Osteoblast (primary cell): ENCODE data around the gene RAD51D. TPM values are rescaled to one million over a fixed set of nuclear protein-coding genes. Genes with fewer than 3 reads are reported as not detected.

Source experiments
- DNase-seq: peaks from one replicate; pipeline ENCODE4 v3.0.0; 2011; ENCODE audit warnings: low spot score, mixed read lengths; ENCODE audit not compliant: insufficient read length; ENCODE audit errors: missing footprints
- H2AFZ ChIP-seq: 2 replicates; pipeline ENCODE4 v1.6.0; 2011; ENCODE audit warnings: mild to moderate bottlenecking, low read length
- H3K27ac ChIP-seq: 2 replicates; pipeline ENCODE4 v1.5.1; 2011; ENCODE audit warnings: mild to moderate bottlenecking, low read depth, low read length, moderate library complexity
- H3K27me3 ChIP-seq: 2 replicates; pipeline ENCODE4 v1.6.0; 2012; ENCODE audit warnings: mild to moderate bottlenecking, control low read depth, inconsistent platforms, low read length, moderate library complexity; ENCODE audit not compliant: insufficient read depth
- H3K36me3 ChIP-seq: 2 replicates; pipeline ENCODE4 v1.5.1; 2011; ENCODE audit warnings: mild to moderate bottlenecking, low read length, control low read depth, moderate library complexity; ENCODE audit not compliant: insufficient read depth
- H3K4me1 ChIP-seq: 2 replicates; pipeline ENCODE4 v1.5.1; 2011; ENCODE audit warnings: mild to moderate bottlenecking, low read length, control low read depth, moderate library complexity; ENCODE audit not compliant: insufficient read depth
- H3K4me2 ChIP-seq: 2 replicates; pipeline ENCODE4 v1.6.0; 2011; ENCODE audit warnings: mild to moderate bottlenecking, low read length; ENCODE audit not compliant: insufficient read depth
- H3K4me3 ChIP-seq: fragments of 200-600 bp; sonication (generic); 3 replicates; pipeline ENCODE4 v1.5.1; 2012; ENCODE audit warnings: mild to moderate bottlenecking, low read length, inconsistent platforms; ENCODE audit not compliant: insufficient read depth
- H3K79me2 ChIP-seq: 2 replicates; pipeline ENCODE4 v1.6.0; 2012; ENCODE audit warnings: mild to moderate bottlenecking, low read length, control low read depth, inconsistent platforms; ENCODE audit not compliant: insufficient read depth
- H3K9me3 ChIP-seq: 2 replicates; pipeline ENCODE4 v1.5.1; 2011; ENCODE audit warnings: low read depth, low read length, control low read depth
- H4K20me1 ChIP-seq: 2 replicates; pipeline ENCODE4 v1.6.0; 2012; ENCODE audit warnings: mild to moderate bottlenecking, low read length, control low read depth; ENCODE audit not compliant: insufficient read depth
- total RNA-seq: library from RNA; depleted of rRNA; stranded (reverse); fragments of >200 nt; gene quantifications from 2 replicates; pipeline ENCODE4 v1.2.3, GENCODE V29; 2012
- TF ChIP-seq, protein P1 (sequence below): IDR thresholded peaks from 2 replicates; pipeline ENCODE4 v1.5.1; 2011; ENCODE audit warnings: mild to moderate bottlenecking, low read depth, low read length, moderate library complexity; ENCODE audit errors: extremely low read depth

RAD51D gene
- total RNA-seq, 1 donor = 14.8 TPM

DNA sequence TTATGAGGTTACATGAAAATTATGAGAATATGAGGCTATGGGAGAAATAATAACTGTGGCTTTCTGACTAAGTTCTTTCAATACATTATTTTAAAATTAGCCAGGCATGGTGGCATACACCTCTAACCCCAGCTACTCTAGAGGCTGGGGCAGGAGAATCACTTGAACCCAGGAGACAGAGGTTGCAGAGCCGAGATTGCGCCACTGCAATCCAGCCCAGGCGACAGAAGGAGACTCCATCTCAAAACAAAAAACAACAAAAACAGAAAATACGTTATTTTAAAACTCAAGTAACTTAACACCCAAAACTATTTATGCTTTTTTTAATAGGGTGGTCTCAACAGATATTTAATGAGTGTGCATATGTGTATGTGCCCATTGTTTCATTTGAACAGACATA is 53.8 kb downstream of the RAD51D start:
- Histone ChIP-seq H3K4me2 (no peak overlapping the region), H3K4me1 (peaks cover 41% of the 10 kb centered on the region), H4K20me1 (peaks cover 4% of the 10 kb centered on the region), H3K4me3 (no peak overlapping the region), H2AFZ (no peak overlapping the region), H3K9me3 (no peaks in the 10 kb centered on the region), H3K27me3 (no peaks in the 10 kb centered on the region), H3K36me3 (no peaks in the 10 kb centered on the region), H3K27ac (no peak overlapping the region), H3K79me2 (peaks cover 63% of the 10 kb centered on the region)
- no peak for DNase-seq
- TF ChIP-seq, protein P1, sequence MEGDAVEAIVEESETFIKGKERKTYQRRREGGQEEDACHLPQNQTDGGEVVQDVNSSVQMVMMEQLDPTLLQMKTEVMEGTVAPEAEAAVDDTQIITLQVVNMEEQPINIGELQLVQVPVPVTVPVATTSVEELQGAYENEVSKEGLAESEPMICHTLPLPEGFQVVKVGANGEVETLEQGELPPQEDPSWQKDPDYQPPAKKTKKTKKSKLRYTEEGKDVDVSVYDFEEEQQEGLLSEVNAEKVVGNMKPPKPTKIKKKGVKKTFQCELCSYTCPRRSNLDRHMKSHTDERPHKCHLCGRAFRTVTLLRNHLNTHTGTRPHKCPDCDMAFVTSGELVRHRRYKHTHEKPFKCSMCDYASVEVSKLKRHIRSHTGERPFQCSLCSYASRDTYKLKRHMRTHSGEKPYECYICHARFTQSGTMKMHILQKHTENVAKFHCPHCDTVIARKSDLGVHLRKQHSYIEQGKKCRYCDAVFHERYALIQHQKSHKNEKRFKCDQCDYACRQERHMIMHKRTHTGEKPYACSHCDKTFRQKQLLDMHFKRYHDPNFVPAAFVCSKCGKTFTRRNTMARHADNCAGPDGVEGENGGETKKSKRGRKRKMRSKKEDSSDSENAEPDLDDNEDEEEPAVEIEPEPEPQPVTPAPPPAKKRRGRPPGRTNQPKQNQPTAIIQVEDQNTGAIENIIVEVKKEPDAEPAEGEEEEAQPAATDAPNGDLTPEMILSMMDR = no peak

DNA sequence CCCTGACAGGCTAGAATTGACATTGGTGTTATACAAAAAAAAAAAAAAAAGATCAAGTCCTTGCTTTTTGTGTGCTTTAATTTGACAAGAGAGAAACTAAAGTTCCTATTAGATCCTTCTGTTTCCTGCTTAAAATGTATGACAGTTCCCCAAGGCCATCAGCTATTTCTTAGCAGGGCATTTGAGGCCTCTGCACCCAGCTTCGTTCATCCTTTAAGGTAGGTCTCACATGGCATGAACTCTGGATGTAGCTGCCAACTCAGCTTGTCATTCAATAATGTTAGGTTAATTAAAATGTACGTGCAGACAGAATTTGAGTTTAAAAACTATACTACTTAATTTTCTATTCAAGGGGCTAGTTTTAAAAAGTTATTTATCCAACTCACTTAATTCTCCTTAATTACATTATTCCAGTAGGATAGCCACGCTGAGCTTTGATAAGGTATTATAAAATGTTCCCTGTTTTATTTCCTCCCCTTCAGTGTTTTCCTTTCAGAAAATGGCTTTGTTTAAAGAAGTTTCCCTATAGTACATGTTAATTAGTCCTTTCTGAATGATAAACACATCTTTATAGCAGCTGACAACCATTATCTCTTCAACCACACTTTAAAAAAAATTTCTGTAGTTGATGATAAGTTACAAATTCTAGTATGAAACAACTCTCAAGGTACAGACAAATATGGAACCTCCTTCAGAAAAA is 55.0 kb downstream of the RAD51D start:
- no peaks in the 10 kb centered on the region for H3K27me3 ChIP-seq
- H3K4me1 ChIP-seq = peaks cover 36% of the 10 kb centered on the region
- H3K4me3 ChIP-seq = no peak overlapping the region
- peaks cover 4% of the 10 kb centered on the region for H4K20me1 ChIP-seq
- no peak for DNase-seq
- H3K36me3 ChIP-seq = no peaks in the 10 kb centered on the region
- TF ChIP-seq, protein P1 = no peak
- no peaks in the 10 kb centered on the region for H3K9me3 ChIP-seq
- H3K4me2 ChIP-seq = peak overlapping the region; percentile 84
- no peak overlapping the region for H2AFZ ChIP-seq
- peaks cover 56% of the 10 kb centered on the region for H3K79me2 ChIP-seq
- peak overlapping the region; percentile 91 for H3K27ac ChIP-seq

DNA sequence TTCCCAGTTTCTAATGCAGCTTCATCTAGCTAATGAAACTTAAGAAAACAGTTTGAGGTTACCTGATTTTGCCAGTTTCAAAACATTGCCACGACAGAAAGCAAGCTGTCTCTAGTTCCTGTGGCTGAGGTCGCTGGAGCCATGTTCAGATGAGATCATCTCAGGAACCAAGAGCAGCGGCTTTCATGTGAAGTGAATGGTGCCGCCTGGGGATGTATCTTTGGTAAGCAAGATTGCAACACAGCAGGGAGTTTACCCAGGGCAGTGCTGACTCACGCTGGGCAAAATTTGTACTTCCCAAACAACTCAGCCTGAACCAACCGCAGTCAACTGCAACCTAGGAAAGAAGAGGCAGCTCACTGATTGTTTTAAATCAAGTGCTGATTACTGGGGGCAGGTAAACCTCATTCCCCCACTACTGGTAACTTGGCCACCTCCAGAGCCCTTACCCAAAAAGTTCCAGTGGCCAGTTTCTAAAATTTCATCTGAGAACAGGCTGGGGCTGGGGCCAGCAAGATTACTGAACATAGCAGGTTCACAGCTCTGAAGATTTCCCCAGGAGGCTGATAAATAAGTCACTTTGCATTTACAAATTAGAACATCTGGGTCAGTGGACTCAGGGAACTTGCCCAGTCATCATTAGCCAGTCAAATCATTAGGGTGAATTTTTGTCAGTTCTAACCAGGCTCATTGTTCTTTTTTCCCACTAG is 56.0 kb downstream of the RAD51D start, which contains the start of gene RFFL:
Gene RFFL, minus strand, starts transcription at position 194 of the 710 bp plus-strand sequence. CDS start 37,154 bp downstream, outside the sequence.
- no peaks in the 10 kb centered on the region for H3K9me3 ChIP-seq
- H3K4me3 ChIP-seq = peak within 1 kb of the TSS; percentile 57
- DNase-seq = peak; percentile 92
- peak within 1 kb of the TSS; percentile 84 for H3K4me2 ChIP-seq
- peaks cover 4% of the 10 kb centered on the region for H4K20me1 ChIP-seq
- H3K27me3 ChIP-seq = no peaks in the 10 kb centered on the region
- peak within 1 kb of the TSS; percentile 91 for H3K27ac ChIP-seq
- TF ChIP-seq, protein P1 = no peak
- peak within 1 kb of the TSS; percentile 77 for H2AFZ ChIP-seq
- H3K79me2 ChIP-seq = peaks cover 56% of the 10 kb centered on the region
- H3K36me3 ChIP-seq = no peaks in the 10 kb centered on the region
- peaks cover 26% of the 10 kb centered on the region for H3K4me1 ChIP-seq

DNA sequence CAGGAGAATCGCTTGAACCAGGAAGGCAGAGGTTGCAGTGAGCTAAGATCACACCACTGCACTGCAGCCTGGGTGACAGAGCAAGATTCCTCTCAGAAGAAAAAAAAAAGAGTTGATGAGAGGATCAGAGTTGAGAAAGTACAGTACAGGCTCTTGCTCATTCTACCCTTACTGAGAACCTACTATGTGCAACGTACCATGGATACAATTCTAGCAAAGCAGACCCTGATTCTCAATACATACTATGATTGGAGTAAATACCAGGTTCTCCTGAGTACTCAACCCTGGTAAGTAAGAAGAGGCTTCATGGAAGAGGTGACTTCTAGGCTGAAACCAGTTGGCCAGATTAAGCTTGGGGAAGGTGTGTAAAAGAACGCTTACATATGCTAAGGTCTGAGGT is 57.4 kb downstream of the RAD51D start:
- H3K27ac ChIP-seq = peak overlapping the region; percentile 91
- TF ChIP-seq, protein P1 = no peak
- DNase-seq = no peak

More for the DNA sequence above, 57.4 kb downstream of the RAD51D start:
- H3K4me3 ChIP-seq = no peak overlapping the region
- no peaks in the 10 kb centered on the region for H4K20me1 ChIP-seq
- H2AFZ ChIP-seq = no peak overlapping the region
- H3K27me3 ChIP-seq = no peaks in the 10 kb centered on the region
- no peaks in the 10 kb centered on the region for H3K36me3 ChIP-seq
- peaks cover 21% of the 10 kb centered on the region for H3K4me1 ChIP-seq
- H3K4me2 ChIP-seq = no peak overlapping the region
- H3K9me3 ChIP-seq = no peaks in the 10 kb centered on the region
- H3K79me2 ChIP-seq = peaks cover 52% of the 10 kb centered on the region
